Right atrium auricular region (tissue), 2 donors: Measurements from ENCODE around the gene ABHD6. TPM values are rescaled to one million over a fixed set of nuclear protein-coding genes. Genes with fewer than 3 reads are reported as not detected.
"Not testable (repeated sequence)": the region's sequence is repeated elsewhere in the genome, so short reads cannot be mapped to it uniquely, and the experiment has no call there.

Experiments
- DNase-seq: peaks from one replicate; pipeline ENCODE4 v3.0.0-alpha.2; 2019; ENCODE audit warnings: low spot score
- H3K27ac ChIP-seq, 2 donors: fragments of 200-600 bp; sonication (generic); 1 replicate in 1 of 2; 2 replicates in 1 of 2; pipeline ENCODE4 v1.5.1; 2016 to 2019
- H3K27me3 ChIP-seq, 2 donors: fragments of 200-600 bp; sonication (generic); one replicate each; pipeline versions ENCODE4 v1.5.1 to v1.6.0; 2017 to 2019
- H3K36me3 ChIP-seq: fragments of 200-600 bp; sonication (generic); one replicate; pipeline ENCODE4 v1.5.1; 2016
- H3K4me1 ChIP-seq, 2 donors: fragments of 200-600 bp; sonication (generic); one replicate each; pipeline versions ENCODE4 v1.5.1 to v1.6.0; 2017 to 2019
- H3K4me3 ChIP-seq, 2 donors: fragments of 200-600 bp; sonication (generic); 1 replicate in 1 of 2; 2 replicates in 1 of 2; pipeline ENCODE4 v1.5.1; 2017 to 2019; ENCODE audit warnings: mild to moderate bottlenecking in 1 of 2, moderate library complexity in 1 of 2
- H3K9me3 ChIP-seq, 2 donors: fragments of 200-600 bp; sonication (generic); one replicate each; pipeline ENCODE4 v1.5.1; 2019
- total RNA-seq, 2 donors: library from RNA; depleted of rRNA; stranded (reverse); fragments of >200 nt; gene quantifications; one replicate each; pipeline ENCODE4 v1.1.0, GENCODE V29; 2016
- TF ChIP-seq, protein P1 (sequence below), 2 donors: fragments of 200-600 bp; sonication (generic); IDR thresholded peaks; one replicate each; pipeline ENCODE4 v1.5.1; 2019; ENCODE audit warnings: antibody characterized with exemption in 2 of 2

ABHD6 gene
- total RNA-seq, 2 donors from 2014 or later = 11.3 to 13.8 TPM

DNA sequence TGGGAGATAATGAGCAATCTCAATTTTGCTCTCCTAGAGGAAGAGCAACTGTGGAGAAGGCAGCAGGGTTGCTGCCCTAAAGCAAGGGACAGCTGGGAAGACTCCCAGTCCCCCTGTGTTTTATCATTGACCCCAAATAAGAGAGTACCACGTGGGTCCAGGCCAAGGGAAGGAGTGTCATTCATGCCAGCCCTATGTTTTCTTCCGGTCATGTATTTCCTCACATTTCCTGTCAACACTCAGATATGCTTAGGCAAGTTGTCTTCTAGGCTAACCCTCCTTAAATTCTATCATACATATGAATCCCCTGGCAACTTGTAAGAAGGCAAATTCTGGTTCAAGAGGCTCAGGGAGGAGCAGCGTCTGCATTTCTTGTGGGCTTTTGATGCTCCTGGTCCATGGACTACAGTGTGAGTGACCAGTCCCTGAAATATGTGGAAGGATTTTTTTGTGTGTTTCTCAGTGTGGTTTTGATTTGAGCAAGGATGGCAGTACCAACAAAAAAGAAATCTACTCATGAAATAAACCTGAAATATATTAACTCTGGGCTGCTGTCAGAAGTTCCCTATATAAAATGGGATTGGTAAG lies 36.5 kb downstream of the ABHD6 start:
- H3K27me3 ChIP-seq = no peaks in the 10 kb centered on the region
- TF ChIP-seq, protein P1, sequence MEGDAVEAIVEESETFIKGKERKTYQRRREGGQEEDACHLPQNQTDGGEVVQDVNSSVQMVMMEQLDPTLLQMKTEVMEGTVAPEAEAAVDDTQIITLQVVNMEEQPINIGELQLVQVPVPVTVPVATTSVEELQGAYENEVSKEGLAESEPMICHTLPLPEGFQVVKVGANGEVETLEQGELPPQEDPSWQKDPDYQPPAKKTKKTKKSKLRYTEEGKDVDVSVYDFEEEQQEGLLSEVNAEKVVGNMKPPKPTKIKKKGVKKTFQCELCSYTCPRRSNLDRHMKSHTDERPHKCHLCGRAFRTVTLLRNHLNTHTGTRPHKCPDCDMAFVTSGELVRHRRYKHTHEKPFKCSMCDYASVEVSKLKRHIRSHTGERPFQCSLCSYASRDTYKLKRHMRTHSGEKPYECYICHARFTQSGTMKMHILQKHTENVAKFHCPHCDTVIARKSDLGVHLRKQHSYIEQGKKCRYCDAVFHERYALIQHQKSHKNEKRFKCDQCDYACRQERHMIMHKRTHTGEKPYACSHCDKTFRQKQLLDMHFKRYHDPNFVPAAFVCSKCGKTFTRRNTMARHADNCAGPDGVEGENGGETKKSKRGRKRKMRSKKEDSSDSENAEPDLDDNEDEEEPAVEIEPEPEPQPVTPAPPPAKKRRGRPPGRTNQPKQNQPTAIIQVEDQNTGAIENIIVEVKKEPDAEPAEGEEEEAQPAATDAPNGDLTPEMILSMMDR (IDR thresholded peaks at IDR 0.05) = no peak
- peaks cover 0 to 7% of the 10 kb centered on the region in 2 donors for H3K4me1 ChIP-seq
- no peaks in the 10 kb centered on the region for H3K9me3 ChIP-seq
- no peak for DNase-seq
- H3K27ac ChIP-seq = no peak overlapping the region
- no peak overlapping the region for H3K4me3 ChIP-seq
- H3K36me3 ChIP-seq = peaks cover 9% of the 10 kb centered on the region

DNA sequence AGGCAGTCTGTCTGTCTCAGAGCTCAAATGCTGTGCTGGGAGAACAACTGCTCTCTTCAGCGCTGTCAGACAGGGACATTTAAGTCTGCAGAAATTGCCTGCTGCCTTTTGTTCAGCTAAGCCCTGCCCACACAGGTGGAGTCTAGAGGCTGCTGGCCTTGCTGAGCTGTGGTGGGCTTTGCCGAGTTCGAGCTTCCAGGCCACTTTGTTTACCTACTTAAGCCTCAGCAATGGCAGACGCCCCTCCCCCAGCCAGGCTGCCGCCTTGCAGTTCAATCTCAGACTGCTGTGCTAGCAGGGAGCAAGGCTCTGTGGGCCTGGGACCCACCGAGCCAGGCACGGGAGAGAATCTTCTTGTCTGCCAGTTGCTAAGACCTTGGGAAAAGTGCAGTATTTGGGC lies 43.5 kb downstream of the ABHD6 start:
- Histone ChIP-seq H3K4me1 (no peaks in the 10 kb centered on the region), H3K27ac (no peak overlapping the region), H3K36me3 (peaks cover 8% of the 10 kb centered on the region), H3K4me3 (no peak overlapping the region), H3K9me3 (no peaks in the 10 kb centered on the region), H3K27me3 (no peaks in the 10 kb centered on the region)
- no peak for DNase-seq
- TF ChIP-seq, protein P1 (IDR thresholded peaks at IDR 0.05) = no peak

DNA sequence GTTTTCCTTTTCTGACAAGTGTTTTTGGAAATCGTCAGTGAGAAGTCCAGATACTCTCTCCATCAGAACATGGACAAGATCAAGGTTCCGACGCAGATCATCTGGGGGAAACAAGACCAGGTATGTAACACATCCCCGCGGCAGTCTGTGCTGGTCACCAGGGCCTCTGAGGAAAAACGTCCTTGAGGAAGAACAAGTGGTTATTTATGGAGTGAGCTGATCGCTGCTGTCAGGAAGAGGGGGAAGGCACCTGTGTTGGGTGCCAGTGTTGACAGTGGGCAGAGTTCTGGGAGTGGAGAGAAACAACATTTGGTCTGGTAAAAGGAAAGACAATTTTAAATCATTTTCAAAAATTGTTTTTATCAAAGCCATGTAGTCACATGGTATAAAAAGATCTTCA lies 47.7 kb downstream of the ABHD6 start:
- Histone ChIP-seq H3K27me3 (no peaks in the 10 kb centered on the region), H3K4me1 (peaks cover 0 to 10% of the 10 kb centered on the region in 2 donors), H3K4me3 (no peak overlapping the region), H3K36me3 (peaks cover 12% of the 10 kb centered on the region), H3K9me3 (no peaks in the 10 kb centered on the region), H3K27ac (peak overlapping the region in 1 of 2 donors; percentile 23)
- TF ChIP-seq, protein P1 (IDR thresholded peaks at IDR 0.05) = no peak
- no peak for DNase-seq

DNA sequence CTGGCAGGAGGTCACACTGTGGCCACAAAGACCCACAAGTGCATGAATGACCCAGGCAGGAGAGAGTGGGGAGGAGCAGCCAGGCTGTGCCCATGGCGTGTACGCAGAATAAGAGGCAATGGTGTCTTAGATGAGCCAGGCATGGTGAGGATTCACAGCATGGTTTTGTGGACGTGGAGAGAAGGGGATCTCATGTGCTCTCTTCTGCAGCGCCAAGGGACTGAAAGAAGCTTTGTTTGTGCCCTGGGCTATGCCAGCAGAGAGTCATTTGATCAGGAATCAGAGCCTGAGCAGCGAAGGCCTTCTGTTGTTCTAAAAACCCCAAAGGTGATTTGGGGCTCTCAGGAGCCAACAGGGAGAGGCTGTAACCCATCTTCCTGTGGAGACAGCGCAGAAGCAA lies 49.8 kb downstream of the ABHD6 start:
- H3K4me1 ChIP-seq = peaks cover 0 to 10% of the 10 kb centered on the region in 2 donors
- no peak overlapping the region for H3K4me3 ChIP-seq
- no peak overlapping the region for H3K27ac ChIP-seq
- H3K9me3 ChIP-seq = no peaks in the 10 kb centered on the region
- peaks cover 8% of the 10 kb centered on the region for H3K36me3 ChIP-seq
- TF ChIP-seq, protein P1 (IDR thresholded peaks at IDR 0.05) = no peak
- no peak for DNase-seq
- no peaks in the 10 kb centered on the region for H3K27me3 ChIP-seq

DNA sequence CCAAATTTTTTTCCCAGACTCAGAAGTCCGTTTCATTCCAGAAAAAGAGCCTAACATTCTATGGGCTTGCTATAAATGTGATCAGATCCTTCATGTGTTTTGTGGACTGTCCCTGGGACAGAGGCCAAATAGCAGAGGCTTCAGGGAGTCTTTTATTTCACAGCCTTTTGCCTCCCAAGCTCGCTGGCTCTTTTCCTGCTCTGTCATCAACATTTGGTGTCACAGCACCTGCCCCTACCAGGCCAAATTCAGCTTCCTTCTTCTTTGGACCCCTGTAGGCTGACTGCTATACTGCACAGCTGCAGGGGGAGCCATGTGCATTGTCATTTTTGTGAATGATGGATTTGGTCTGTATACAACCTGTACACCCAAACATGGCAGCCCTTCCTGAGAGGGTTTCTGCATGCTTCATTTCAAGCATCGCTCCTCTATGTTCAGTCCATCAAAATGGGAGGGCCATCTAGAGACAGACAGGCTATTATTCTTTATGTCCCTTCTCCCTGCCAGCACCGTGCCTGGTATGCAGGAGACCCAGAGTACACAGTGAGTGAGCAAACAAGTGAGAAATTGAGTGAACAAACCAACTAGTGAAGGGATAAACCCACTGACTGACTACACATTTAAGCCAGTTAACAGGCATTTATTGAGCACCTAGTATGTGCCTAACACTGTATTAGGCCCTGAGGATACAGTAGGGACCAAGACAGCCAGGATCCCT lies 50.6 kb downstream of the ABHD6 start:
- peaks cover 0 to 10% of the 10 kb centered on the region in 2 donors for H3K4me1 ChIP-seq
- no peak overlapping the region for H3K4me3 ChIP-seq
- H3K27ac ChIP-seq = no peak overlapping the region
- no peaks in the 10 kb centered on the region for H3K9me3 ChIP-seq
- no peak for DNase-seq
- no peaks in the 10 kb centered on the region for H3K27me3 ChIP-seq
- TF ChIP-seq, protein P1 (IDR thresholded peaks at IDR 0.05) = no peak
- H3K36me3 ChIP-seq = peaks cover 5% of the 10 kb centered on the region

DNA sequence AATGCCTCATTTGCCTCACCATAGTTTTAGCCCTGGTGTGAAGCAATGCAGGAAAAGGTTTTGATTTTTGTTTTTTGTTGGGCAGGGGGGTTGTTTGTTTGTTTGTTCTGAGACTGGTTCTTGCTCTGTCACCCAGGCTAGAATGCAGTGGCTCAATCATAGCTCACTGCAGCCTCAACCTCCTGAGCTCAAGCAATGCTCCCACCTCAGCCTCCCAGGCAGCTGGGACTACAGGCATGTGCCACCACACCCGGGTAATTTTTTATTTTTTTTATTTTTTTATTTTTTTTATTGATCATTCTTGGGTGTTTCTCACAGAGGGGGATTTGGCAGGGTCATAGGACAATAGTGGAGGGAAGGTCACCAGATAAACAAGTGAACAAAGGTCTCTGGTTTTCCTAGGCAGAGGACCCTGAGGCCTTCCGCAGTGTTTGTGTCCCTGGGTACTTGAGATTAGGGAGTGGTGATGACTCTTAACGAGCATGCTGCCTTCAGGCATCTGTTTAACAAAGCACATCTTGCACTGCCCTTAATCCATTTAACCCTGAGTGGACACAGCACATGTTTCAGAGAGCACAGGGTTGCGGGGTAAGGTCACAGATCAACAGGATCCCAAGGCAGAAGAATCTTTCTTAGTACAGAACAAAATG lies 51.5 kb downstream of the ABHD6 start:
- not testable (repeated sequence) for H3K36me3 ChIP-seq, H3K27ac ChIP-seq, DNase-seq, H3K9me3 ChIP-seq, H3K4me3 ChIP-seq, H3K4me1 ChIP-seq, H3K27me3 ChIP-seq

DNA sequence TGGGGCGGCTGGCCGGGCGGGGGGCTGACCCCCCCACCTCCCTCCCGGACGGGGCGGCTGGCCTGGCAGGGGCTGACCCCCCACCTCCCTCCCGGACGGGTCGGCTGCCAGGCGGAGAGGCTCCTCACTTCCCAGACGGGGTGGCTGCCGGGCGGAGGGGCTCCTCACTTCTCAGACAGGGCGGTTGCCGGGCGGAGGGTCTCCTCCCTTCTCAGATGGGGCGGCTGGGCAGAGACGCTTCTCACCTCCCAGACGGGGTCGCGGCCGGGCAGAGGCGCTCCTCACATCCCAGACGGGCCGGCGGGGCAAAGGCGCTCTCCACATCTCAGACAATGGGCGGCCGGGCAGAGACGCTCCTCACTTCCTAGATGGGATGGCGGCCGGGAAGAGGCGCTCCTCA lies 52.9 kb downstream of the ABHD6 start:
- not testable (repeated sequence) for H3K27me3 ChIP-seq, H3K4me1 ChIP-seq, H3K4me3 ChIP-seq, DNase-seq, H3K27ac ChIP-seq, H3K36me3 ChIP-seq, H3K9me3 ChIP-seq
